ENCODE data around the gene TLR3.

DNA sequence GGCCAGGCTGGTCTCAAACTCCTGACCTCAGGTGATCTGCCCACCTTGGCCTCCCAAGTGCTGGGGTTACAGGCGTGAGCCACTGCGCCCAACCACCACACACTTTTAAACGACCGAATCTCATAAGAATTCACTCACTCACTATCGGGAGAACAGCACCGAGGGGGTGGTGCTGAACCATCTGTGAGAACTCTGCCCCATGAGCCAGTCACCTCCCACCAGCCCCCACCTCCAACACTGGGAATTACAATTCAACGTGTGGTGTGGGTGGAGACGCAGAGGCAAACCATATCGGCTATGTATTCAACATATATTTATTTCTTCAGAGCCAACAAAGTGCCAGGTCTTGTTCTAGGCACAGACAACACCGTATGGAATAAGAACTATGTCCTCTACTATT, 3.6 kb downstream of the TLR3 start:
- TF ChIP-seq, protein P1, sequence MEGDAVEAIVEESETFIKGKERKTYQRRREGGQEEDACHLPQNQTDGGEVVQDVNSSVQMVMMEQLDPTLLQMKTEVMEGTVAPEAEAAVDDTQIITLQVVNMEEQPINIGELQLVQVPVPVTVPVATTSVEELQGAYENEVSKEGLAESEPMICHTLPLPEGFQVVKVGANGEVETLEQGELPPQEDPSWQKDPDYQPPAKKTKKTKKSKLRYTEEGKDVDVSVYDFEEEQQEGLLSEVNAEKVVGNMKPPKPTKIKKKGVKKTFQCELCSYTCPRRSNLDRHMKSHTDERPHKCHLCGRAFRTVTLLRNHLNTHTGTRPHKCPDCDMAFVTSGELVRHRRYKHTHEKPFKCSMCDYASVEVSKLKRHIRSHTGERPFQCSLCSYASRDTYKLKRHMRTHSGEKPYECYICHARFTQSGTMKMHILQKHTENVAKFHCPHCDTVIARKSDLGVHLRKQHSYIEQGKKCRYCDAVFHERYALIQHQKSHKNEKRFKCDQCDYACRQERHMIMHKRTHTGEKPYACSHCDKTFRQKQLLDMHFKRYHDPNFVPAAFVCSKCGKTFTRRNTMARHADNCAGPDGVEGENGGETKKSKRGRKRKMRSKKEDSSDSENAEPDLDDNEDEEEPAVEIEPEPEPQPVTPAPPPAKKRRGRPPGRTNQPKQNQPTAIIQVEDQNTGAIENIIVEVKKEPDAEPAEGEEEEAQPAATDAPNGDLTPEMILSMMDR (conservative IDR thresholded peaks at IDR 0.05; ENCODE audit: low read depth, low read length): no peak
- no peak for TF ChIP-seq EZH2 (IDR thresholded peaks at IDR 0.05; ENCODE audit: borderline replicate concordance, low read depth, low read length, poor library complexity, severe bottlenecking)

Measured in A673 (cell line).